ENCODE results near the gene VCAN. TPM values are rescaled to one million over a fixed set of nuclear protein-coding genes. Genes with fewer than 3 reads are reported as not detected.

VCAN gene
- total RNA-seq, 1 experiment from 2014 or later, result 0.72 TPM

DNA sequence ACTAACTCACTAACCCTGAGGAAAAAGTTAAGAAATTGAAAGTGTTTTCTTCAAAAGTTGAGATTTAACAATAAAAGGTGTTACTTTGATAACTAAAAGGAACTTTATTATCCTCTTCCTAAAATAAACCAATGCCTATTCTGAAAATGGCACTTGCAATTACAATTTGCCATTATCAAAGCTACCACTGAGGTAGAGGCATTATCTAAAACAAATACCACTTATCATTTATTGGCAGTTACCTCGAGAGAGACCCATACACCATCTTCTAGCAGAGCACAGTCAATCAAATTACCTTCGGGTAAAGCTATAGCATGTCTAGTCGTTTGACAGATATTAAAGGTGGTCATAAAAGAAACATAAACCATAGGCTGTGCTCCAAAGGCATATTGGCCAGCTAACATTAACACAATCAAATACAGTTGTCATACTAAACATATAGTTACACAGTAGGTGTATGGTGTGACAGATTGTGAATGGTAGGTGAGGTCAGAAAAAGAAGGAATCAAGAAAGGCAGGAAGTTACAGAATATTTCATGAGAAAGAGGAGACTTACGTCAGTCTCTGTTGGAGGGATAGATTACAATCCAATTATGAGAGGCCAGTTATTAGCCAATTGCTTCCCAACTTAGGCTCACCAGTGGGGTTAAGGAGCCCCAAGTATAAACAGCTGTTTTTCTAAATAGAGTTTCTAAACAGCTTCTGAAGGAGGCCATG, 56.3 kb downstream of the VCAN start:
- intact Hi-C loops (cut with micrococcal nuclease; ENCODE audit: unreplicated experiment), result no loop called here
- ChIA-PET POLR2A (no interaction called here), CTCF (no interaction called here)
- H3K4me1 ChIP-seq (ENCODE audit: control insufficient read depth, insufficient read depth, low read length), result no peaks in the 10 kb centered on the region
- H3K4me3 ChIP-seq (ENCODE audit: low read depth in 2 of 2, low read length in 2 of 2), result no peak overlapping the region
- TF ChIP-seq SIN3A (IDR thresholded peaks at IDR 0.05; ENCODE audit: borderline replicate concordance, insufficient read depth, low read depth, low read length), result no peak
- TF ChIP-seq, protein P1, sequence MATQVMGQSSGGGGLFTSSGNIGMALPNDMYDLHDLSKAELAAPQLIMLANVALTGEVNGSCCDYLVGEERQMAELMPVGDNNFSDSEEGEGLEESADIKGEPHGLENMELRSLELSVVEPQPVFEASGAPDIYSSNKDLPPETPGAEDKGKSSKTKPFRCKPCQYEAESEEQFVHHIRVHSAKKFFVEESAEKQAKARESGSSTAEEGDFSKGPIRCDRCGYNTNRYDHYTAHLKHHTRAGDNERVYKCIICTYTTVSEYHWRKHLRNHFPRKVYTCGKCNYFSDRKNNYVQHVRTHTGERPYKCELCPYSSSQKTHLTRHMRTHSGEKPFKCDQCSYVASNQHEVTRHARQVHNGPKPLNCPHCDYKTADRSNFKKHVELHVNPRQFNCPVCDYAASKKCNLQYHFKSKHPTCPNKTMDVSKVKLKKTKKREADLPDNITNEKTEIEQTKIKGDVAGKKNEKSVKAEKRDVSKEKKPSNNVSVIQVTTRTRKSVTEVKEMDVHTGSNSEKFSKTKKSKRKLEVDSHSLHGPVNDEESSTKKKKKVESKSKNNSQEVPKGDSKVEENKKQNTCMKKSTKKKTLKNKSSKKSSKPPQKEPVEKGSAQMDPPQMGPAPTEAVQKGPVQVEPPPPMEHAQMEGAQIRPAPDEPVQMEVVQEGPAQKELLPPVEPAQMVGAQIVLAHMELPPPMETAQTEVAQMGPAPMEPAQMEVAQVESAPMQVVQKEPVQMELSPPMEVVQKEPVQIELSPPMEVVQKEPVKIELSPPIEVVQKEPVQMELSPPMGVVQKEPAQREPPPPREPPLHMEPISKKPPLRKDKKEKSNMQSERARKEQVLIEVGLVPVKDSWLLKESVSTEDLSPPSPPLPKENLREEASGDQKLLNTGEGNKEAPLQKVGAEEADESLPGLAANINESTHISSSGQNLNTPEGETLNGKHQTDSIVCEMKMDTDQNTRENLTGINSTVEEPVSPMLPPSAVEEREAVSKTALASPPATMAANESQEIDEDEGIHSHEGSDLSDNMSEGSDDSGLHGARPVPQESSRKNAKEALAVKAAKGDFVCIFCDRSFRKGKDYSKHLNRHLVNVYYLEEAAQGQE (IDR thresholded peaks at IDR 0.05; ENCODE audit: insufficient read depth in 1 of 2, low read depth in 2 of 2, low read length in 1 of 2), result no peak
- TF ChIP-seq POLR2AphosphoS5 (IDR thresholded peaks at IDR 0.05; ENCODE audit: low read depth, low read length), result no peak
- TF ChIP-seq TCF7L2 (IDR thresholded peaks at IDR 0.05; ENCODE audit: low read depth, low read length), result no peak
- TF ChIP-seq, protein P2, sequence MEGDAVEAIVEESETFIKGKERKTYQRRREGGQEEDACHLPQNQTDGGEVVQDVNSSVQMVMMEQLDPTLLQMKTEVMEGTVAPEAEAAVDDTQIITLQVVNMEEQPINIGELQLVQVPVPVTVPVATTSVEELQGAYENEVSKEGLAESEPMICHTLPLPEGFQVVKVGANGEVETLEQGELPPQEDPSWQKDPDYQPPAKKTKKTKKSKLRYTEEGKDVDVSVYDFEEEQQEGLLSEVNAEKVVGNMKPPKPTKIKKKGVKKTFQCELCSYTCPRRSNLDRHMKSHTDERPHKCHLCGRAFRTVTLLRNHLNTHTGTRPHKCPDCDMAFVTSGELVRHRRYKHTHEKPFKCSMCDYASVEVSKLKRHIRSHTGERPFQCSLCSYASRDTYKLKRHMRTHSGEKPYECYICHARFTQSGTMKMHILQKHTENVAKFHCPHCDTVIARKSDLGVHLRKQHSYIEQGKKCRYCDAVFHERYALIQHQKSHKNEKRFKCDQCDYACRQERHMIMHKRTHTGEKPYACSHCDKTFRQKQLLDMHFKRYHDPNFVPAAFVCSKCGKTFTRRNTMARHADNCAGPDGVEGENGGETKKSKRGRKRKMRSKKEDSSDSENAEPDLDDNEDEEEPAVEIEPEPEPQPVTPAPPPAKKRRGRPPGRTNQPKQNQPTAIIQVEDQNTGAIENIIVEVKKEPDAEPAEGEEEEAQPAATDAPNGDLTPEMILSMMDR (IDR thresholded peaks at IDR 0.05), result no peak
- H3K36me3 ChIP-seq (ENCODE audit: control insufficient read depth, insufficient read depth, low read length), result no peaks in the 10 kb centered on the region
- ATAC-seq (no peak), DNase-seq (ENCODE audit: low read depth, low spot score) (no peak)
- BruUV-seq (replicated peaks), result no TSS peak
- no peak overlapping the region for H3K27ac ChIP-seq (ENCODE audit: low read length)
- peaks cover 2% of the 10 kb centered on the region; the same call in 1 of the 2 replicates for H3K27me3 ChIP-seq (ENCODE audit: control insufficient read depth, insufficient read depth, low read length)
- H3K9me3 ChIP-seq (ENCODE audit: control insufficient read depth, insufficient read depth, low read depth, low read length), result no peaks in the 10 kb centered on the region
- in situ Hi-C loops (cut with HindIII; ENCODE audit: low pct_unique_long_range_greater_than_20kb, low sequenced_read_pairs), result no loop called here

DNA sequence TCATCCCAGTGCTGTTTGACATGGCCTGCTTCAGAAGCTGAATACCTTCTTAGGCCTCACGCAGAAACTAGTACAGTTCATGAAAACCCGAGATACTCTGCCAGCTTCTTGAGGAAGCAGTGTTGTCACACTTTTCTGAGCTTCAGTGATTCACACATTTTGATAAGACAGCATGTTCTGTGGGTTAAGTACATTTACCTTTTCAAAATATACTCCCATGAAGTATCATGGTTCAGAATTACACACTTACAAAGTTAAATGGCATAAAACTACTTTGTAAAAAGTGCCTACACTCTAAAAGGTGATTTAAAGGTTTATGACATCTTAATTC, 56.9 kb downstream of the VCAN start:
- H3K9me3 ChIP-seq (ENCODE audit: control insufficient read depth, insufficient read depth, low read depth, low read length), result no peaks in the 10 kb centered on the region
- H3K36me3 ChIP-seq (ENCODE audit: control insufficient read depth, insufficient read depth, low read length), result no peaks in the 10 kb centered on the region
- no peak overlapping the region for H3K27ac ChIP-seq (ENCODE audit: low read length)
- in situ Hi-C loops (cut with HindIII; ENCODE audit: low pct_unique_long_range_greater_than_20kb, low sequenced_read_pairs), result no loop called here
- intact Hi-C loops (cut with micrococcal nuclease; ENCODE audit: unreplicated experiment), result no loop called here
- no peak overlapping the region for H3K4me3 ChIP-seq (ENCODE audit: low read depth in 2 of 2, low read length in 2 of 2)
- POLR2A ChIA-PET, result no interaction called here
- no peak for TF ChIP-seq POLR2AphosphoS5 (IDR thresholded peaks at IDR 0.05; ENCODE audit: low read depth, low read length)
- no peak for TF ChIP-seq TCF7L2 (IDR thresholded peaks at IDR 0.05; ENCODE audit: low read depth, low read length)
- TF ChIP-seq SIN3A (IDR thresholded peaks at IDR 0.05; ENCODE audit: borderline replicate concordance, insufficient read depth, low read depth, low read length), result no peak
- TF ChIP-seq, protein P2 (IDR thresholded peaks at IDR 0.05), result no peak
- TF ChIP-seq, protein P1 (IDR thresholded peaks at IDR 0.05; ENCODE audit: insufficient read depth in 1 of 2, low read depth in 2 of 2, low read length in 1 of 2), result no peak
- DNase-seq (ENCODE audit: low read depth, low spot score) (no peak), ATAC-seq (no peak)
- CTCF ChIA-PET, result no interaction called here
- no peaks in the 10 kb centered on the region for H3K4me1 ChIP-seq (ENCODE audit: control insufficient read depth, insufficient read depth, low read length)
- peaks cover 2% of the 10 kb centered on the region; the same call in 1 of the 2 replicates for H3K27me3 ChIP-seq (ENCODE audit: control insufficient read depth, insufficient read depth, low read length)
- BruUV-seq (replicated peaks), result no TSS peak
